GM12873 (cell line): ENCODE results near the gene CACNG7.

Experiments used
- TF ChIP-seq, protein P1 (sequence below): IDR thresholded peaks from 2 replicates; pipeline ENCODE4 v1.5.1; 2012; ENCODE audit warnings: low read depth, mild to moderate bottlenecking, moderate library complexity, low read length, control low read depth; ENCODE audit not compliant: insufficient read depth; ENCODE audit errors: missing control alignments

CACNG7 gene

GRCh38 chr19:53875602-53876325 is 33.3 kb upstream of the CACNG7 start:
- TF ChIP-seq, protein P1, sequence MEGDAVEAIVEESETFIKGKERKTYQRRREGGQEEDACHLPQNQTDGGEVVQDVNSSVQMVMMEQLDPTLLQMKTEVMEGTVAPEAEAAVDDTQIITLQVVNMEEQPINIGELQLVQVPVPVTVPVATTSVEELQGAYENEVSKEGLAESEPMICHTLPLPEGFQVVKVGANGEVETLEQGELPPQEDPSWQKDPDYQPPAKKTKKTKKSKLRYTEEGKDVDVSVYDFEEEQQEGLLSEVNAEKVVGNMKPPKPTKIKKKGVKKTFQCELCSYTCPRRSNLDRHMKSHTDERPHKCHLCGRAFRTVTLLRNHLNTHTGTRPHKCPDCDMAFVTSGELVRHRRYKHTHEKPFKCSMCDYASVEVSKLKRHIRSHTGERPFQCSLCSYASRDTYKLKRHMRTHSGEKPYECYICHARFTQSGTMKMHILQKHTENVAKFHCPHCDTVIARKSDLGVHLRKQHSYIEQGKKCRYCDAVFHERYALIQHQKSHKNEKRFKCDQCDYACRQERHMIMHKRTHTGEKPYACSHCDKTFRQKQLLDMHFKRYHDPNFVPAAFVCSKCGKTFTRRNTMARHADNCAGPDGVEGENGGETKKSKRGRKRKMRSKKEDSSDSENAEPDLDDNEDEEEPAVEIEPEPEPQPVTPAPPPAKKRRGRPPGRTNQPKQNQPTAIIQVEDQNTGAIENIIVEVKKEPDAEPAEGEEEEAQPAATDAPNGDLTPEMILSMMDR, result no peak

DNA sequence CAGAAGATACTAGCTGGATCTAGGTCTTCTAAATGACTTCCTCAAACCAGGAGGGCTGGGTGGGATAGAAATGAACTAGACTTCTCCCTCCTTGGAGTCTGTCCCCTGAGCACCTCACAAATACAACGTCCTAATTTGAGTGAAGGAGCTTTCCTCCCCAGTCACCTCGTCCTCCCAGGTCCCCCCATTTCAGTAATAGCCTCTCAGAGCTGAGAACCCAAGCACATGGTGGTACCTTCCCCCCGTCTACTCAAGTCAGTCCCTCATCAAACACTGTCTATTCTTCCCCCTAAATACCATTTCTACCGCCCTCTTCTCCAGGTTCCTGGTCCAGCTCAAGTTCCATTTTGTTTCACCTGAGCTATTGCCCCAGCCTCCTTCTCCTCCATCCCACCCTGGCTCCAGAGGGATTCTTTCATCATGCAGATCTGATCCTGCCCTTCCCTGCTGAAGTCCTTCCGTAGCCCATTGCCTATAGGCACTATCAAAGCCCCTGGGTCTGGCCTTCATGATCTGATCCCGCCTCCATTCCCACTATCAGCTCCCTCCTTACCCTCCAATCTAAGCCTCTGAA is 32.3 kb upstream of the CACNG7 start:
- TF ChIP-seq, protein P1, result no peak

DNA sequence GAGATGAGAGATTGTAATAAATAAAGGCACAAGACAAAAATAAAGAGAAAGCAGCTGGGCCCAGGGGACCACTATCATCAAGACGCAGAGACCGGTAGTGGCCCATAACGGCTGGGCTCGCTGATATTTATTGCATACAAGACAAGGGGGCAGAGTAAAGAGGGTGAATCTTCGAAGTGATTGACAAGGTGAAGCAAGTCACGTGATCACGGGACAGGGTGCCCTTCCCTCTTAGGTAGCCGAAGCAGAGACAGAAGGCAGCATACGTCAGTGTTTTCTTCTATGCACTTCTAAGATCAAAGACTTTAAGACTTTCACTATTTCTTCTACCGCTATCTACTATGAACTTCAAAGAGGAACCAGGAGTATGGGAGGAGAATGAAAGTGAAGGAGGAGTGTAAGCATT is 31.7 kb upstream of the CACNG7 start:
- TF ChIP-seq, protein P1, result no peak

DNA sequence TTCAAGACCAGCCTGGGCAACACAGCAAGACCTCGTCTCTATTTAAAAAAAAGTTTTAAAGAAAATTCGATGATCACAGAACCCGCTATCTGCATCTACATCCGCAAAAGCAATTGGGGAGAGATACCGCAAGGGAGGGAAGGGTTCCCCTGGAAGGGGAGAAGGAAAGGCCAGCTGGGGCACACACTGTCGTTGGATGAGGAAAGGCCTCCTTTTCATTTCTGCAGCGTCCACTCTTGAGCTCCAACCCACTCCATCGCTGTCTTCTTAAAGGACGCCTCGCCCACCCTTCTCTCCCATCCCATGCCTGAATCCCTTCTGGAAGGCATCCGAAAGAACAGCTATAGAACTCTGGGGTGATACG is 30.3 kb upstream of the CACNG7 start:
- TF ChIP-seq, protein P1, result no peak

DNA sequence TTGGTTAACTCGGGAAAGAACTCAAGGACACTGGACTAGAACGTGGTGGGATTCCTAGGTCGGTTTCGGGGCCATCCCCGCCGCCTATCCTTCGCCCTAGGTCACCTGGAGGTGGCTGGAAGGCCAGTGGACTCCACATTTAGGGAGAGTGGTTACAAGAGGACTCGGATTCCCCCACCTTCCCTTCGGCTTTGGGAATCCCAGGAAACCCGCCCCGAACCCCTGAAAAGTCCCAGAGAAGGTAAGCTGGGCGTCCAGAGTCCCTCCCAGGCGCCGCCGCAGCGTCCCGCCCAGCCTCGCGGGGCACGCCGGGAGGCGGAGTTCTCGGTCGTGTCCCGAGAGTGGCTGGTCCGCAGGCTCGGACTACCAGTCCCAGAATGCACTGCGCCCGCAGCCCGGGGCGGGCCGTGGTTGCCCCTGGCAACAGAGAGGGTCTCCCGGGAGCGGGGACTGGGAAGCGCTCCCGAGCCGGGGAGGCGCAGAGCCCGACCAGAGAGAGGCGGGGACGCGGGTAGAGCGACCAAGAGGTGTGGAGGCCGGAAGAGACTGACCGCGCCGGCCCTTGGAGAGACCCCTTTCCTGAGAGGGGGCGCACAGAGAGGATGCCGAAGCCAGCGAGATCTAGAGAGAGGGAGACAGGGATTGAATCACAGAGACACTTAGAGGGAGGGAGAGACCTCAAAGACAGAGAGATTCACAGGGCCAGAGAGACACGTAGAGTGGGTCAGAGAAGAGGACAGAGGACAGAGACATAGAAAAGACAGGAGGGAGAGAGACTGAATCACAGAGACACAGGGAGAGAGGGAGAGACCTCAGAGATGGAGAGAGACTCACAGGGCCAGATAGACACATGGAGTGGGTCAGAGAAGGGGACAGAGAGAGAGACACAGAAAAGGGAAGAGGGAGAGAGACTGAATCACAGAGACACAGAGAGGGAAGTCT is 29.7 kb upstream of the CACNG7 start:
- TF ChIP-seq, protein P1, result no peak

GRCh38 chr19:53880711-53881481 is 28.2 kb upstream of the CACNG7 start:
- TF ChIP-seq, protein P1, result no peak
